SK-N-SH (cell line): ENCODE measurements around the gene BCR. TPM values are rescaled to one million over a fixed set of nuclear protein-coding genes. Genes with fewer than 3 reads are reported as not detected.

Source experiments
- CTCF ChIA-PET: fragments of 300-600, 350-600 bp; formaldehyde crosslinking; extraction: SDS; loops from one replicate; lab custom pipeline; 2021; lab: Yijun Ruan, JAX
- POLR2A ChIA-PET: fragments of 350-600 bp; sonication (Branson Sonifier 250); formaldehyde crosslinking; extraction: SDS; loops from one replicate; lab custom pipeline; 2020; ENCODE audit warnings: antibody characterized with exemption, inconsistent platforms; lab: Yijun Ruan, JAX
- DNase-seq: peaks from one replicate; pipeline ENCODE4 v3.0.0; 2012
- H2AFZ ChIP-seq: fragments of 200-600 bp; sonication (generic); 2 replicates; pipeline ENCODE4 v1.8.1; 2016; ENCODE audit warnings: antibody characterized with exemption, mild to moderate bottlenecking, low read depth
- H3F3A ChIP-seq: fragments of 200-600 bp; sonication (generic); replicated peaks from 2 replicates; pipeline ENCODE3; 2016; ENCODE audit warnings: antibody characterized with exemption, mild to moderate bottlenecking; ENCODE audit not compliant: insufficient read depth
- H3K27ac ChIP-seq, 2 experiments: fragments of 200-500 bp in 1 of 2; fragments of 200-600 bp in 1 of 2; sonication (Bioruptor generic) in 1 of 2; sonication (generic), shearing (Covaris generic) in 1 of 2; 2 replicates each; pipeline versions ENCODE4 v1.5.1 to v1.6.1; 2014 to 2016; ENCODE audit warnings: low read depth in 2 of 2, inconsistent platforms in 1 of 2, low read length in 1 of 2, mild to moderate bottlenecking in 1 of 2, mixed read lengths in 1 of 2
- H3K27me3 ChIP-seq: fragments of 200-600 bp; sonication (generic), shearing (Covaris generic); 2 replicates; pipeline ENCODE4 v1.6.1; 2016; ENCODE audit warnings: mixed run types; ENCODE audit not compliant: insufficient read depth
- H3K36me3 ChIP-seq, 2 experiments: fragments of 200-500 bp in 1 of 2; fragments of 200-600 bp in 1 of 2; sonication (Bioruptor generic) in 1 of 2; sonication (generic) in 1 of 2; replicated peaks in 1 of 2; 2 replicates each; pipeline versions ENCODE3 to v1.5.1; 2014 to 2016; ENCODE audit warnings: low read length in 1 of 2, mild to moderate bottlenecking in 1 of 2; ENCODE audit not compliant: insufficient read depth in 2 of 2, control insufficient read depth in 1 of 2
- H3K4me1 ChIP-seq, 2 experiments: fragments of 200-500 bp in 1 of 2; fragments of 200-600 bp in 1 of 2; sonication (Bioruptor generic) in 1 of 2; sonication (generic), shearing (Covaris generic) in 1 of 2; 2 replicates each; pipeline versions ENCODE4 v1.5.1 to v1.6.1; 2014 to 2016; ENCODE audit warnings: low read depth in 1 of 2, low read length in 1 of 2, mixed run types in 1 of 2; ENCODE audit not compliant: insufficient read depth in 2 of 2, control insufficient read depth in 1 of 2
- H3K4me2 ChIP-seq: fragments of 200-600 bp; sonication (generic), shearing (Covaris generic); 2 replicates; pipeline ENCODE4 v1.6.1; 2017; ENCODE audit warnings: mixed run types
- H3K4me3 ChIP-seq, 2 experiments: fragments of 200-500 bp in 1 of 2; fragments of 200-600 bp in 1 of 2; sonication (Bioruptor generic) in 1 of 2; sonication (generic), shearing (Covaris generic) in 1 of 2; 2 replicates each; pipeline versions ENCODE4 v1.5.1 to v1.8.1; 2014 to 2016; ENCODE audit warnings: low read depth in 2 of 2, inconsistent platforms in 1 of 2, low read length in 1 of 2, mild to moderate bottlenecking in 1 of 2, mixed read lengths in 1 of 2, moderate library complexity in 1 of 2
- H3K79me2 ChIP-seq: fragments of 200-600 bp; sonication (generic); 2 replicates; pipeline ENCODE4 v1.8.1; 2017; ENCODE audit warnings: mild to moderate bottlenecking; ENCODE audit not compliant: insufficient read depth
- H3K9ac ChIP-seq: fragments of 200-600 bp; sonication (generic); 2 replicates; pipeline ENCODE4 v1.6.1; 2017; ENCODE audit warnings: mixed run types
- H3K9me2 ChIP-seq: fragments of 200-600 bp; sonication (generic); 2 replicates; pipeline ENCODE4 v1.6.1; 2017; ENCODE audit warnings: mixed run types
- H3K9me3 ChIP-seq: fragments of 200-600 bp; sonication (generic); 2 replicates; pipeline ENCODE4 v1.6.1; 2017; ENCODE audit warnings: mixed run types, mild to moderate bottlenecking, moderate library complexity
- H4K20me1 ChIP-seq: fragments of 200-600 bp; sonication (generic); 2 replicates; pipeline ENCODE4 v1.6.1; 2017; ENCODE audit warnings: mild to moderate bottlenecking, mixed run types; ENCODE audit not compliant: insufficient read depth
- CHD2 ChIP-seq: fragments of 150-350 bp; IDR thresholded peaks from 2 replicates; pipeline ENCODE4 v1.6.1; 2018; ENCODE audit warnings: low read length; ENCODE audit not compliant: partially characterized antibody
- FOXJ3 ChIP-seq: sonication (generic); formaldehyde crosslinking; IDR thresholded peaks from 2 replicates; pipeline ENCODE4 v1.5.1; 2020; ENCODE audit warnings: mild to moderate bottlenecking, missing genetic modification reagents
- GATA2 ChIP-seq: sonication (generic); formaldehyde crosslinking; IDR thresholded peaks from 2 replicates; pipeline ENCODE4 v1.5.0; 2020; ENCODE audit warnings: mild to moderate bottlenecking, missing genetic modification reagents
- JUND ChIP-seq: IDR thresholded peaks from 2 replicates; pipeline ENCODE4 v1.4.0; 2012
- MXI1 ChIP-seq: IDR thresholded peaks from 2 replicates; pipeline ENCODE4 v1.6.1; 2012; ENCODE audit warnings: mild to moderate bottlenecking, low read depth, low read length, improper control_type of control experiment
- NRF1 ChIP-seq: IDR thresholded peaks from 2 replicates; pipeline ENCODE4 v1.6.1; 2012; ENCODE audit warnings: low read depth, mild to moderate bottlenecking, low read length
- POLR2AphosphoS5 ChIP-seq: IDR thresholded peaks from 2 replicates; pipeline ENCODE4 v1.6.1; 2012; ENCODE audit warnings: low read depth, low read length
- WGBS: methylation state at CpG from one replicate; pipeline ENCODE4 v1.1.6; 2017; ENCODE audit warnings: low lambda C conversion rate; 5-methylcytosine and 5-hydroxymethylcytosine counted together
- polyA plus RNA-seq, 3 experiments: library from polyadenylated mRNA; depleted of rRNA; stranded (reverse); fragments of >200 nt; gene quantifications; 2 replicates each; pipeline ENCODE4 v1.2.3, GENCODE V29; 2012
- TF ChIP-seq, protein P1 (sequence below): fragments of 150-350 bp; IDR thresholded peaks from 2 replicates; pipeline ENCODE4 v1.6.1; 2017; ENCODE audit warnings: antibody characterized with exemption, low read length, low read depth, borderline replicate concordance

The BCR gene
- polyA plus RNA-seq, 1 of the 3 experiments (the other 2 are of a cell fraction) = 50.9 TPM

DNA sequence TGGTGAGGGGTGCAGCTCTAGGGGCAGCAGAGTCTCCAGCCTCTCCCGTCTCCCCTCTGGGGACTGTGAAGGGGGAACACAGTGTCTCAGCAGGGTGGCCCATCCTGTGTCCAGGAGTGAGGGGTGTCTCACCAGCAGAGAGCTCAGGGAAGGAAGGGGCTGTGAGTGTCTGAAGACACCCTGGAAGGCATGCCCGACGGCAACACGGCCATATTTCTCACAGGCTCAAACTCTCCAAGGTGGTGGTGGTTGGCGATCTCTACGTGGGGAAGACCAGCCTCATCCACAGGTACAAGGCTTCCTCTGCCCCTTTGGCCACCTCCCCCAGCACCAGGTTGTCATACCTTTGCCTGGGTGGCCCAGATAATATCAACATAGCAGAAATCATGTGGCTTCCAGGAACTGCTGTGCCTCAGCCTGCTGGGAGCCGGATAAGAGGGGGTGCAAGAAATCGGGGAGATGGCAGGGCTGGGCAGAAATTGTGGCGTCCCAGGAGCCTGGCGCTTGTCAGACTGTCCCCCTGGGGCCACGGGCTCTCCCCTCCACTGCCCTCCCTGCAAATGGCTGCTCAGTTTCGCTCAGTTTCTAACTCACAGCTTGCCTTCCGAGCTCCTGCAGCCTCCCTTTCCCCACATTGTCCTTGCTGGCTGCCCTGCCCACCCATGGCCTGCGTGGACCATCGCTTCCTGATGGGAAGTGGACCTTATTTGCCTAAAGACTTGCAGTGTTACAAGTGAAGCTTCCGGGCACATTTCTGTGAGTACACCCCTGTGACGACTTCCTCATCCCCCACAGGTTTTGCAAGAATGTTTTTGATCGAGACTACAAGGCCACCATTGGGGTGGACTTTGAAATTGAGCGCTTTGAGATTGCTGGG lies 27.8 kb upstream of the BCR start:
- Histone ChIP-seq H3K9me3 (no peaks in the 10 kb centered on the region), H3F3A (no peaks in the 10 kb centered on the region), H3K27me3 (no peaks in the 10 kb centered on the region), H3K9me2 (no peaks in the 10 kb centered on the region), H4K20me1 (no peaks in the 10 kb centered on the region), H2AFZ (no peak overlapping the region), H3K27ac (no peak overlapping the region), H3K4me2 (no peak overlapping the region), H3K36me3 (peaks cover 0 to 17% of the 10 kb centered on the region in 2 experiments), H3K9ac (no peak overlapping the region), H3K4me1 (no peaks in the 10 kb centered on the region; a peak in 1 of 4 replicates), H3K4me3 (no peak overlapping the region), H3K79me2 (no peaks in the 10 kb centered on the region)
- no peak for DNase-seq
- ChIA-PET CTCF (interaction anchor here (0.6 to 2.8 kb wide), 10 partner anchors 20 to 576 kb away, joined by 3 to 9 read pairs (median 3); no protein-coding TSS in a partner anchor), POLR2A (no interaction called here)
- no peak for TF ChIP-seq MXI1
- TF ChIP-seq, protein P1, sequence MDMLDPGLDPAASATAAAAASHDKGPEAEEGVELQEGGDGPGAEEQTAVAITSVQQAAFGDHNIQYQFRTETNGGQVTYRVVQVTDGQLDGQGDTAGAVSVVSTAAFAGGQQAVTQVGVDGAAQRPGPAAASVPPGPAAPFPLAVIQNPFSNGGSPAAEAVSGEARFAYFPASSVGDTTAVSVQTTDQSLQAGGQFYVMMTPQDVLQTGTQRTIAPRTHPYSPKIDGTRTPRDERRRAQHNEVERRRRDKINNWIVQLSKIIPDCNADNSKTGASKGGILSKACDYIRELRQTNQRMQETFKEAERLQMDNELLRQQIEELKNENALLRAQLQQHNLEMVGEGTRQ = no peak
- no peak for TF ChIP-seq POLR2AphosphoS5
- no peak for TF ChIP-seq FOXJ3
- TF ChIP-seq, all 33 proteins: peak for 0
- WGBS = 89% methylated on average over 10 of the region's 19 CpGs

GRCh38 chr22:23153994-23154393 lies 26.3 kb upstream of the BCR start:
- Histone ChIP-seq H3K4me2 (no peak overlapping the region), H3K4me3 (no peak overlapping the region), H2AFZ (no peak overlapping the region), H3K9ac (no peak overlapping the region), H3K27me3 (no peaks in the 10 kb centered on the region), H3K4me1 (no peaks in the 10 kb centered on the region; a peak in 1 of 4 replicates), H3F3A (no peaks in the 10 kb centered on the region), H4K20me1 (no peaks in the 10 kb centered on the region), H3K9me3 (no peaks in the 10 kb centered on the region), H3K36me3 (peaks cover 0 to 13% of the 10 kb centered on the region in 2 experiments)
- WGBS = 83% methylated on average over 5 of the region's 7 CpGs
- DNase-seq = no peak
- TF ChIP-seq JUND = no peak
- TF ChIP-seq, all 33 proteins: peak for 0
- Histone ChIP-seq H3K9me2 (no peaks in the 10 kb centered on the region), H3K27ac (no peak overlapping the region), H3K79me2 (no peaks in the 10 kb centered on the region)
- ChIA-PET CTCF (interaction anchor here (0.8 to 2.8 kb wide), 6 partner anchors 10 to 437 kb away, joined by 3 to 9 read pairs (median 3); no protein-coding TSS in a partner anchor), POLR2A (interaction anchor here (1.5 kb wide), 1 partner anchor 8 kb away, joined by 3 read pairs; the partner anchor contains the start of gene RAB36)

DNA sequence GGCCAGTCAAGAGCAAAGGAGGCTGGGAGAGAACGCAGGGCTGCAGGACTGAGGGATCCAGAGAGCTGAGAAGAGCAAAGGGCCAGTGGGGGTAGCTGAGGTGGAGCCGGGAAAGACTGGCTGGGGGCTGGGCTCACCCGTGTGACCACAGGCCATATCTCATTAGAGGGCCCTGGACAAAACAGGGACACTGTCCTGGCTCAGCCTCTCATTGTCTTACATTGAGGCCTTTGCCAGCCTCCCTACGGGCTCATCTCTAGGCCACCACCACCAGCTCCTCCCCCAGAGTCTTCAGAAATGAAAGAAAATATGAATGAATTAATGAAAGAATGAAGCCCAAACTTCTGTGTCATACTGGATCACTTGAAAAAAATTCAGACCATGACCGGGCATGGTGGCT lies 25.8 kb upstream of the BCR start:
- DNase-seq = no peak
- H3K27ac ChIP-seq = no peak overlapping the region
- H3K27me3 ChIP-seq = no peaks in the 10 kb centered on the region
- POLR2A ChIA-PET = interaction anchor here (1.5 kb wide), 1 partner anchor 9 kb away, joined by 3 read pairs; the partner anchor contains the start of gene RAB36
- H3K9me3 ChIP-seq = no peaks in the 10 kb centered on the region
- no peaks in the 10 kb centered on the region for H3F3A ChIP-seq
- no peaks in the 10 kb centered on the region for H3K9me2 ChIP-seq
- no peak overlapping the region for H3K4me2 ChIP-seq
- H3K4me3 ChIP-seq = no peak overlapping the region
- no peak overlapping the region for H2AFZ ChIP-seq
- CTCF ChIA-PET = interaction anchor here (1.6 to 2.8 kb wide), 3 partner anchors 127 to 195 kb away, joined by 3 to 9 read pairs (median 5); no protein-coding TSS in a partner anchor
- H3K36me3 ChIP-seq = peaks cover 0 to 11% of the 10 kb centered on the region in 2 experiments
- no peaks in the 10 kb centered on the region for H4K20me1 ChIP-seq
- no peak for TF ChIP-seq NRF1
- TF ChIP-seq, protein P1 = no peak
- TF ChIP-seq POLR2AphosphoS5 = no peak
- TF ChIP-seq CHD2 = no peak
- TF ChIP-seq GATA2 (CRISPR knock-in tag) = no peak
- WGBS = 88% methylated on average over 5 of the region's 5 CpGs
- H3K79me2 ChIP-seq = no peaks in the 10 kb centered on the region
- no peak overlapping the region for H3K9ac ChIP-seq
- no peaks in the 10 kb centered on the region; a peak in 1 of 4 replicates for H3K4me1 ChIP-seq
